GM12878 (cell line): ENCODE measurements around the gene HRG. TPM values are rescaled to one million over a fixed set of nuclear protein-coding genes. Genes with fewer than 3 reads are reported as not detected.

Experiments
- ATAC-seq: fragments of 200-7000 bp; cut with Tn5 transposase; 3 replicates; pipeline ENCODE4 v1.9.1; 2020; ENCODE audit warnings: mild to moderate bottlenecking, moderate library complexity
- BruUV-seq: library from RNA; stranded (reverse); fragments of 400-500 nt; replicated peaks from 2 replicates; lab custom pipeline; 2021; lab: Mats Ljungman, UMichigan
- CTCF ChIA-PET: fragments of 300-600 bp; sonication (Branson Sonifier 250); formaldehyde crosslinking; extraction: SDS; loops from one replicate; lab custom pipeline; 2021; ENCODE audit warnings: inconsistent platforms; lab: Yijun Ruan, JAX
- POLR2A ChIA-PET: fragments of 350-600 bp; formaldehyde crosslinking; extraction: SDS; loops from one replicate; lab custom pipeline; 2021; ENCODE audit warnings: inconsistent platforms; lab: Charles Lee
- RAD21 ChIA-PET: fragments of 300-600 bp; sonication (Branson Sonifier 250); formaldehyde crosslinking; loops from one replicate; lab custom pipeline; 2023; ENCODE audit warnings: antibody characterized with exemption; ENCODE audit not compliant: unreplicated experiment; lab: Charles Lee
- SMC1A ChIA-PET: fragments of 300-600 bp; sonication (Branson Sonifier 250); formaldehyde crosslinking; loops from one replicate; lab custom pipeline; 2023; ENCODE audit not compliant: unreplicated experiment, uncharacterized antibody; lab: Charles Lee
- DNase-seq: peaks from one replicate; pipeline ENCODE4 v3.0.0-alpha.2; 2011; ENCODE audit warnings: low read depth, low spot score
- FAIRE-seq: peaks from 3 replicates; lab custom pipeline; 2011; peaks lifted over from hg19 to GRCh38; lab: Jason Lieb, UNC
- H2AFZ ChIP-seq: 2 replicates; pipeline ENCODE4 v1.6.0; 2011; ENCODE audit warnings: low read depth, low read length, control low read depth; ENCODE audit not compliant: control insufficient read depth
- H3K27ac ChIP-seq: 2 replicates; pipeline ENCODE4 v1.5.1; 2011; ENCODE audit warnings: control low read depth; ENCODE audit not compliant: control insufficient read depth, insufficient read depth
- H3K27me3 ChIP-seq, 2 experiments: replicated peaks in 1 of 2; 2 replicates each; pipeline versions ENCODE4 v1.6.0 to v1.6.1; 2011; ENCODE audit warnings: low read length in 1 of 2; ENCODE audit not compliant: control insufficient read depth in 2 of 2, insufficient read depth in 2 of 2
- H3K36me3 ChIP-seq, 2 experiments: 2 replicates each; pipeline ENCODE4 v1.5.1; 2011; ENCODE audit warnings: low read length in 1 of 2; ENCODE audit not compliant: control insufficient read depth in 2 of 2, insufficient read depth in 2 of 2
- H3K4me1 ChIP-seq: 2 replicates; pipeline ENCODE4 v1.6.1; 2011; ENCODE audit warnings: mild to moderate bottlenecking, low read length, moderate library complexity, mixed read lengths; ENCODE audit not compliant: control insufficient read depth, insufficient read depth
- H3K4me2 ChIP-seq: 2 replicates; pipeline ENCODE4 v1.6.0; 2011; ENCODE audit warnings: control low read depth; ENCODE audit not compliant: control insufficient read depth, insufficient read depth
- H3K4me3 ChIP-seq: fragments of 200-600 bp; sonication (generic); 2 replicates; pipeline ENCODE4 v1.5.1; 2016
- H3K79me2 ChIP-seq: 2 replicates; pipeline ENCODE4 v1.6.0; 2011; ENCODE audit warnings: low read length; ENCODE audit not compliant: control insufficient read depth, insufficient read depth
- H3K9ac ChIP-seq: 2 replicates; pipeline ENCODE4 v1.8.0; 2011; ENCODE audit warnings: low read length, control low read depth, mixed read lengths; ENCODE audit not compliant: control insufficient read depth, insufficient read depth
- H3K9me3 ChIP-seq: replicated peaks from 3 replicates; pipeline ENCODE4 v1.5.1; 2011; ENCODE audit warnings: mild to moderate bottlenecking, low read length; ENCODE audit not compliant: control insufficient read depth, insufficient read depth
- H4K20me1 ChIP-seq: 2 replicates; pipeline ENCODE4 v1.6.0; 2011; ENCODE audit not compliant: control insufficient read depth, insufficient read depth
- BHLHE40 ChIP-seq, 2 experiments: fragments of 450-650 bp in 1 of 2; IDR thresholded peaks; 2 replicates each; pipeline ENCODE4 v1.6.1; 2011 to 2017; ENCODE audit warnings: low read depth in 2 of 2, borderline replicate concordance in 1 of 2, improper control_type of control experiment in 1 of 2, low read length in 1 of 2, mild to moderate bottlenecking in 1 of 2
- CBFB ChIP-seq: IDR thresholded peaks from 2 replicates; pipeline ENCODE4 v1.6.1; 2016; ENCODE audit warnings: antibody characterized with exemption, low read depth
- CHD1 ChIP-seq: IDR thresholded peaks from 2 replicates; pipeline ENCODE4 v1.6.1; 2012; ENCODE audit warnings: low read depth, low read length, improper control_type of control experiment
- CHD2 ChIP-seq: IDR thresholded peaks from 2 replicates; pipeline ENCODE4 v1.6.1; 2011; ENCODE audit warnings: low read depth, low read length, improper control_type of control experiment, borderline replicate concordance
- ESRRA ChIP-seq: IDR thresholded peaks from 2 replicates; pipeline ENCODE4 v1.6.1; 2012; ENCODE audit warnings: mild to moderate bottlenecking, low read length, improper control_type of control experiment
- FOXK2 ChIP-seq: fragments of 450-650 bp; IDR thresholded peaks from 2 replicates; pipeline ENCODE4 v1.6.1; 2017; ENCODE audit warnings: mild to moderate bottlenecking, moderate library complexity
- HCFC1 ChIP-seq: fragments of 150-350 bp; IDR thresholded peaks from 2 replicates; pipeline ENCODE4 v1.6.1; 2014; ENCODE audit warnings: low read length
- HDAC6 ChIP-seq: fragments of 200-600 bp; sonication (generic); IDR thresholded peaks from one replicate; pipeline ENCODE4 v1.8.0; 2017; ENCODE audit warnings: antibody characterized with exemption; ENCODE audit not compliant: unreplicated experiment
- POLR2A ChIP-seq: IDR thresholded peaks from 2 replicates; pipeline ENCODE4 v1.6.1; 2011; ENCODE audit warnings: low read depth, mild to moderate bottlenecking, low read length
- RAD51 ChIP-seq: fragments of 450-650 bp; IDR thresholded peaks from 2 replicates; pipeline ENCODE4 v1.6.1; 2016; ENCODE audit warnings: moderate library complexity, mild to moderate bottlenecking, inconsistent platforms
- RCOR1 ChIP-seq: conservative IDR thresholded peaks from 2 replicates; pipeline ENCODE4 v1.6.1; 2012; ENCODE audit warnings: low read depth, low read length, improper control_type of control experiment
- WGBS: methylation state at CpG from one replicate; pipeline ENCODE4 v1.1.6; 2016; ENCODE audit warnings: low lambda C conversion rate; ENCODE audit not compliant: insufficient replicate concordance, insufficient coverage; ENCODE audit errors: missing lambda C conversion rate; 5-methylcytosine and 5-hydroxymethylcytosine counted together
- in situ Hi-C: fragments of 300-500 bp; cut with MboI; formaldehyde crosslinking; loops from 9 replicates; pipeline ENCODE4 v1.14.3; 2018; ENCODE audit warnings: mixed read lengths
- intact Hi-C: fragments of 100-400 bp; cut with micrococcal nuclease; formaldehyde crosslinking; loops from one replicate; pipeline ENCODE4 v1.14.2; 2022; ENCODE audit not compliant: unreplicated experiment
- polyA plus RNA-seq, 11 experiments: library from polyadenylated mRNA; depleted of rRNA in 4 of 11; unstranded in 6 of 11; stranded (reverse) in 5 of 11; fragments of >200 nt; fragmentation: Nextera tagmentation in 4 of 11; fragmentation: Illumina TruSeq in 1 of 11; extraction: Ambion mirVana in 4 of 11; extraction: Trizol in 1 of 11; gene quantifications; 1 replicate in 1 of 11; 2 replicates in 10 of 11; pipeline versions ENCODE4 v1.2.1 to v1.2.3, GENCODE V29; 2011 to 2016; ENCODE audit warnings: inconsistent platforms in 2 of 11, missing spikeins in 2 of 11, low read depth in 1 of 11
- total RNA-seq, 4 experiments: library from RNA; depleted of rRNA in 3 of 4; stranded (reverse); fragments of >200 nt in 3 of 4; fragmentation: Illumina TruSeq in 1 of 4; extraction: Trizol in 1 of 4; gene quantifications; 2 replicates each; pipeline versions ENCODE4 v1.2.1 to v1.2.3, GENCODE V29; 2013 to 2021

HRG gene
- total and polyA plus RNA-seq, 10 of the 15 experiments (the other 5 are each of a cell fraction or from before 2014, with no cell fraction given): 0.21 TPM; not detected in 9

GRCh38 chr3:186679151-186679550 lies 13.3 kb downstream of the HRG start:
- H3K9me3 ChIP-seq: no peaks in the 10 kb centered on the region
- no peaks in the 10 kb centered on the region for H4K20me1 ChIP-seq
- WGBS: 6% methylated on average over 1 of the region's 1 CpG
- H3K9ac ChIP-seq: no peak overlapping the region
- no peak for DNase-seq
- H3K79me2 ChIP-seq: no peaks in the 10 kb centered on the region
- no peak for TF ChIP-seq CBFB
- no peak for TF ChIP-seq HDAC6
- TF ChIP-seq CHD2: no peak
- no peak for TF ChIP-seq RCOR1
- TF ChIP-seq RAD51: no peak
- no peak for TF ChIP-seq BHLHE40 (IDR thresholded peaks at IDR 0.05; ENCODE audit: borderline replicate concordance in 1 of 2, low read depth in 2 of 2, low read length in 1 of 2)
- TF ChIP-seq ESRRA: no peak
- TF ChIP-seq CHD1: no peak
- TF ChIP-seq POLR2A: no peak
- TF ChIP-seq, all 136 proteins: peak for 0
- ATAC-seq (no peak), FAIRE-seq (no peak)
- ChIA-PET RAD21 (no interaction called here), POLR2A (no interaction called here), SMC1A (no interaction called here), CTCF (interaction anchor here (0.6 kb wide), 1 partner anchor 531 kb away, joined by 3 read pairs; no protein-coding TSS in a partner anchor)
- in situ Hi-C loops (no loop called here), intact Hi-C loops (no loop called here)
- Histone ChIP-seq H3K27ac (no peak overlapping the region), H3K27me3 (no peaks in the 10 kb centered on the region; a peak in 2 of 4 replicates), H3K4me2 (no peak overlapping the region), H3K4me3 (no peak overlapping the region), H3K36me3 (no peaks in the 10 kb centered on the region), H3K4me1 (no peaks in the 10 kb centered on the region), H2AFZ (no peak overlapping the region)
- no TSS peak for BruUV-seq

- POLR2A ChIA-PET: interaction anchor here (1.3 kb wide), 1 partner anchor 31 kb away, joined by 3 read pairs; no protein-coding TSS in a partner anchor
- Histone ChIP-seq H3K4me1 (no peaks in the 10 kb centered on the region), H3K9me3 (no peaks in the 10 kb centered on the region; the same call in 2 of the 3 replicates), H3K9ac (no peak overlapping the region), H3K27ac (no peak overlapping the region), H3K4me3 (no peak overlapping the region), H4K20me1 (no peaks in the 10 kb centered on the region)
- intact Hi-C loops (no loop called here), in situ Hi-C loops (no loop called here)
- RAD21 ChIA-PET: no interaction called here
- FAIRE-seq (no peak), DNase-seq (no peak)
- 69% methylated on average over 1 of the region's 1 CpG for WGBS
- TF ChIP-seq HCFC1: no peak
- no peak for TF ChIP-seq FOXK2
- TF ChIP-seq, all 136 proteins: peak for 0
- SMC1A ChIA-PET: no interaction called here
- CTCF ChIA-PET: no interaction called here
- BruUV-seq: no TSS peak
- Histone ChIP-seq H2AFZ (no peak overlapping the region), H3K79me2 (no peaks in the 10 kb centered on the region), H3K4me2 (no peak overlapping the region), H3K27me3 (no peaks in the 10 kb centered on the region; a peak in 1 of 4 replicates), H3K36me3 (no peaks in the 10 kb centered on the region)
- ATAC-seq: no peak
These were observed 15.1 kb downstream of the HRG start for GRCh38 chr3:186680869-186681268.
